Measurements from ENCODE around the gene RETN. TPM values are rescaled to one million over a fixed set of nuclear protein-coding genes. Genes with fewer than 3 reads are reported as not detected.

RETN gene
- polyA plus RNA-seq, 2 of the 4 experiments (the other 2 are of a cell fraction): not detected

DNA sequence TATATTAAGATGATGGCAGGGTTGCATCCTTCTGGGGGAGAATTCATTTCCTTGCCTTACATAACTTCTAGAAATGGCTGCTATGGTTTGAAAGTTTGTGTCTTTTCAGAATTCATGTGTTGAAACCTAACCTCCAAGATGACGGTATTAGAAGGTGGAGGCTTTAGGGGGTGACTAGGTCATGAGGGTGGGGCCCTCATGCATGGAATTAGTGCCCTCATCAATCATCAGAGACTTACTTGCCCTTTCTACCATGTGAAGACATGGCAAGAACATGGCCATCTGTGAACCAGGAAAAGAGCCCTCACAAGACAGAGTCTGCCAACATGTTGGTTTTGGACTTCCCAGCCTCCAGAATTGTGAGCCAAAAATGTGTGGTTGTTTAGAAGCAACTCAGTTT lies 47.9 kb downstream of the RETN start:
- no peak overlapping the region for H3K4me2 ChIP-seq
- ChIA-PET CTCF (no interaction called here), POLR2A (no interaction called here)
- DNase-seq (ENCODE audit: low read depth in 1 of 2, low spot score in 1 of 2) (no peak), ATAC-seq (no peak), FAIRE-seq (no peak)
- H3K9me3 ChIP-seq: peaks cover 4% of the 10 kb centered on the region; the same call in 2 of the 3 replicates
- no peaks in the 10 kb centered on the region for H3K4me1 ChIP-seq
- 0% methylated on average over 1 of the region's 1 CpG for WGBS (ENCODE audit: missing lambda C conversion rate)
- H3K4me3 ChIP-seq: no peak overlapping the region
- TF ChIP-seq, protein P1, sequence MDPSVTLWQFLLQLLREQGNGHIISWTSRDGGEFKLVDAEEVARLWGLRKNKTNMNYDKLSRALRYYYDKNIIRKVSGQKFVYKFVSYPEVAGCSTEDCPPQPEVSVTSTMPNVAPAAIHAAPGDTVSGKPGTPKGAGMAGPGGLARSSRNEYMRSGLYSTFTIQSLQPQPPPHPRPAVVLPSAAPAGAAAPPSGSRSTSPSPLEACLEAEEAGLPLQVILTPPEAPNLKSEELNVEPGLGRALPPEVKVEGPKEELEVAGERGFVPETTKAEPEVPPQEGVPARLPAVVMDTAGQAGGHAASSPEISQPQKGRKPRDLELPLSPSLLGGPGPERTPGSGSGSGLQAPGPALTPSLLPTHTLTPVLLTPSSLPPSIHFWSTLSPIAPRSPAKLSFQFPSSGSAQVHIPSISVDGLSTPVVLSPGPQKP (IDR thresholded peaks at IDR 0.05; ENCODE audit: low read depth, low read length): no peak
- TF ChIP-seq TFCP2L1 (CRISPR knock-in tag; IDR thresholded peaks at IDR 0.05) (no peak), ZSCAN20 (CRISPR knock-in tag; IDR thresholded peaks at IDR 0.05) (no peak), HOXB5 (CRISPR knock-in tag; IDR thresholded peaks at IDR 0.05) (no peak), ZNF302 (CRISPR knock-in tag; IDR thresholded peaks at IDR 0.05) (no peak), JUN (IDR thresholded peaks at IDR 0.05) (no peak), FOSL2 (IDR thresholded peaks at IDR 0.05) (no peak), FOSL2 (CRISPR knock-in tag; IDR thresholded peaks at IDR 0.05) (no peak), HOXB13 (CRISPR knock-in tag; IDR thresholded peaks at IDR 0.05; ENCODE audit: low read depth) (no peak)
- TF ChIP-seq, protein P2, sequence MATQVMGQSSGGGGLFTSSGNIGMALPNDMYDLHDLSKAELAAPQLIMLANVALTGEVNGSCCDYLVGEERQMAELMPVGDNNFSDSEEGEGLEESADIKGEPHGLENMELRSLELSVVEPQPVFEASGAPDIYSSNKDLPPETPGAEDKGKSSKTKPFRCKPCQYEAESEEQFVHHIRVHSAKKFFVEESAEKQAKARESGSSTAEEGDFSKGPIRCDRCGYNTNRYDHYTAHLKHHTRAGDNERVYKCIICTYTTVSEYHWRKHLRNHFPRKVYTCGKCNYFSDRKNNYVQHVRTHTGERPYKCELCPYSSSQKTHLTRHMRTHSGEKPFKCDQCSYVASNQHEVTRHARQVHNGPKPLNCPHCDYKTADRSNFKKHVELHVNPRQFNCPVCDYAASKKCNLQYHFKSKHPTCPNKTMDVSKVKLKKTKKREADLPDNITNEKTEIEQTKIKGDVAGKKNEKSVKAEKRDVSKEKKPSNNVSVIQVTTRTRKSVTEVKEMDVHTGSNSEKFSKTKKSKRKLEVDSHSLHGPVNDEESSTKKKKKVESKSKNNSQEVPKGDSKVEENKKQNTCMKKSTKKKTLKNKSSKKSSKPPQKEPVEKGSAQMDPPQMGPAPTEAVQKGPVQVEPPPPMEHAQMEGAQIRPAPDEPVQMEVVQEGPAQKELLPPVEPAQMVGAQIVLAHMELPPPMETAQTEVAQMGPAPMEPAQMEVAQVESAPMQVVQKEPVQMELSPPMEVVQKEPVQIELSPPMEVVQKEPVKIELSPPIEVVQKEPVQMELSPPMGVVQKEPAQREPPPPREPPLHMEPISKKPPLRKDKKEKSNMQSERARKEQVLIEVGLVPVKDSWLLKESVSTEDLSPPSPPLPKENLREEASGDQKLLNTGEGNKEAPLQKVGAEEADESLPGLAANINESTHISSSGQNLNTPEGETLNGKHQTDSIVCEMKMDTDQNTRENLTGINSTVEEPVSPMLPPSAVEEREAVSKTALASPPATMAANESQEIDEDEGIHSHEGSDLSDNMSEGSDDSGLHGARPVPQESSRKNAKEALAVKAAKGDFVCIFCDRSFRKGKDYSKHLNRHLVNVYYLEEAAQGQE (IDR thresholded peaks at IDR 0.05): no peak
- TF ChIP-seq, protein P3, sequence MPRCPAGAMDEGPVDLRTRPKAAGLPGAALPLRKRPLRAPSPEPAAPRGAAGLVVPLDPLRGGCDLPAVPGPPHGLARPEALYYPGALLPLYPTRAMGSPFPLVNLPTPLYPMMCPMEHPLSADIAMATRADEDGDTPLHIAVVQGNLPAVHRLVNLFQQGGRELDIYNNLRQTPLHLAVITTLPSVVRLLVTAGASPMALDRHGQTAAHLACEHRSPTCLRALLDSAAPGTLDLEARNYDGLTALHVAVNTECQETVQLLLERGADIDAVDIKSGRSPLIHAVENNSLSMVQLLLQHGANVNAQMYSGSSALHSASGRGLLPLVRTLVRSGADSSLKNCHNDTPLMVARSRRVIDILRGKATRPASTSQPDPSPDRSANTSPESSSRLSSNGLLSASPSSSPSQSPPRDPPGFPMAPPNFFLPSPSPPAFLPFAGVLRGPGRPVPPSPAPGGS (IDR thresholded peaks at IDR 0.05): no peak
- TF ChIP-seq, protein P4, sequence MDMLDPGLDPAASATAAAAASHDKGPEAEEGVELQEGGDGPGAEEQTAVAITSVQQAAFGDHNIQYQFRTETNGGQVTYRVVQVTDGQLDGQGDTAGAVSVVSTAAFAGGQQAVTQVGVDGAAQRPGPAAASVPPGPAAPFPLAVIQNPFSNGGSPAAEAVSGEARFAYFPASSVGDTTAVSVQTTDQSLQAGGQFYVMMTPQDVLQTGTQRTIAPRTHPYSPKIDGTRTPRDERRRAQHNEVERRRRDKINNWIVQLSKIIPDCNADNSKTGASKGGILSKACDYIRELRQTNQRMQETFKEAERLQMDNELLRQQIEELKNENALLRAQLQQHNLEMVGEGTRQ (IDR thresholded peaks at IDR 0.05): no peak
- TF ChIP-seq, protein P5, sequence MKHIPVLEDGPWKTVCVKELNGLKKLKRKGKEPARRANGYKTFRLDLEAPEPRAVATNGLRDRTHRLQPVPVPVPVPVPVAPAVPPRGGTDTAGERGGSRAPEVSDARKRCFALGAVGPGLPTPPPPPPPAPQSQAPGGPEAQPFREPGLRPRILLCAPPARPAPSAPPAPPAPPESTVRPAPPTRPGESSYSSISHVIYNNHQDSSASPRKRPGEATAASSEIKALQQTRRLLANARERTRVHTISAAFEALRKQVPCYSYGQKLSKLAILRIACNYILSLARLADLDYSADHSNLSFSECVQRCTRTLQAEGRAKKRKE (CRISPR knock-in tag; IDR thresholded peaks at IDR 0.05; ENCODE audit: low read depth): no peak
- H3K27ac ChIP-seq: no peak overlapping the region

DNA sequence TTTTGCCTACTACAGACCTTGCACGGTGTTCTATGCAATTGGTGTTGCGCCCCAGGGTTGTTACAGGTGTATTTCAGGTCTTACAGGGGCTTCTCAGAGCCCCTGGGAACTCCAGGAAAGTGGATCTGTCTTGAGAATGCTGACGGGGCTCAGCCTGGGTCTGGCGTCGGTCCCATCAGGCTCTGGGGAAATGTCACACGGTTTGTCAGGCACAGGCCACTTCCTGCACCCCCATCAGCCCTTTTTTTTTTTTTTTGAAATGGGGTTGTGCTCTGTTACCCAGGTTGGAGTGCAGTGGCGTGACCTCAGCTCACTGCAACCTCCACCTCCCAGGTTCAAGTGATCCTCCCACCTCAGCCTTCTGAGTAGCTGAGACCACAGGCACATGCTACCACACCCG lies 49.8 kb downstream of the RETN start:
- H3K4me3 ChIP-seq: no peak overlapping the region
- no peak overlapping the region for H3K27ac ChIP-seq
- 31% methylated on average over 8 of the region's 8 CpGs for WGBS (ENCODE audit: missing lambda C conversion rate)
- CTCF ChIA-PET: interaction anchor here (1.5 kb wide), 1 partner anchor 38 kb away, joined by 3 read pairs; the partner anchor contains the start of gene TRAPPC5
- no peaks in the 10 kb centered on the region for H3K4me1 ChIP-seq
- no peak overlapping the region for H3K4me2 ChIP-seq
- ATAC-seq (no peak), DNase-seq (ENCODE audit: low read depth in 1 of 2, low spot score in 1 of 2) (no peak), FAIRE-seq (no peak)
- POLR2A ChIA-PET: no interaction called here
- peaks cover 4% of the 10 kb centered on the region; the same call in 2 of the 3 replicates for H3K9me3 ChIP-seq
- TF ChIP-seq RNF2 (IDR thresholded peaks at IDR 0.05; ENCODE audit: borderline replicate concordance, low read depth) (no peak), FOSL2 (IDR thresholded peaks at IDR 0.05) (no peak), FOSL2 (CRISPR knock-in tag; IDR thresholded peaks at IDR 0.05) (no peak), MAZ (IDR thresholded peaks at IDR 0.05; ENCODE audit: borderline replicate concordance, low read depth, low read length) (no peak), MAFK (IDR thresholded peaks at IDR 0.05; ENCODE audit: partially characterized antibody) (no peak), TFCP2L1 (CRISPR knock-in tag; IDR thresholded peaks at IDR 0.05) (no peak), RAD21 (conservative IDR thresholded peaks at IDR 0.05 in 1 of 2, IDR thresholded peaks at IDR 0.05 in 1 of 2) (no peak), ESRRA (IDR thresholded peaks at IDR 0.05; ENCODE audit: borderline replicate concordance, low read length) (no peak), ZSCAN20 (CRISPR knock-in tag; IDR thresholded peaks at IDR 0.05) (no peak), CEBPB (IDR thresholded peaks at IDR 0.05) (no peak), JUN (IDR thresholded peaks at IDR 0.05) (no peak), BHLHE40 (IDR thresholded peaks at IDR 0.05; ENCODE audit: low read depth, low read length) (no peak), NPAS2 (CRISPR knock-in tag; IDR thresholded peaks at IDR 0.05; ENCODE audit: borderline replicate concordance) (no peak), SREBF2 (IDR thresholded peaks at IDR 0.05) (no peak), PHF8 (IDR thresholded peaks at IDR 0.05; ENCODE audit: borderline replicate concordance, low read depth) (no peak)
- TF ChIP-seq, protein P6, sequence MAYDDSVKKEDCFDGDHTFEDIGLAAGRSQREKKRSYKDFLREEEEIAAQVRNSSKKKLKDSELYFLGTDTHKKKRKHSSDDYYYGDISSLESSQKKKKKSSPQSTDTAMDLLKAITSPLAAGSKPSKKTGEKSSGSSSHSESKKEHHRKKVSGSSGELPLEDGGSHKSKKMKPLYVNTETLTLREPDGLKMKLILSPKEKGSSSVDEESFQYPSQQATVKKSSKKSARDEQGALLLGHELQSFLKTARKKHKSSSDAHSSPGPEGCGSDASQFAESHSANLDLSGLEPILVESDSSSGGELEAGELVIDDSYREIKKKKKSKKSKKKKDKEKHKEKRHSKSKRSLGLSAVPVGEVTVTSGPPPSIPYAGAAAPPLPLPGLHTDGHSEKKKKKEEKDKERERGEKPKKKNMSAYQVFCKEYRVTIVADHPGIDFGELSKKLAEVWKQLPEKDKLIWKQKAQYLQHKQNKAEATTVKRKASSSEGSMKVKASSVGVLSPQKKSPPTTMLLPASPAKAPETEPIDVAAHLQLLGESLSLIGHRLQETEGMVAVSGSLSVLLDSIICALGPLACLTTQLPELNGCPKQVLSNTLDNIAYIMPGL (CRISPR knock-in tag; IDR thresholded peaks at IDR 0.05; ENCODE audit: borderline replicate concordance): no peak
- TF ChIP-seq, protein P7, sequence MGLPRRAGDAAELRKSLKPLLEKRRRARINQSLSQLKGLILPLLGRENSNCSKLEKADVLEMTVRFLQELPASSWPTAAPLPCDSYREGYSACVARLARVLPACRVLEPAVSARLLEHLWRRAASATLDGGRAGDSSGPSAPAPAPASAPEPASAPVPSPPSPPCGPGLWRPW (IDR thresholded peaks at IDR 0.05): no peak
- TF ChIP-seq, protein P8, sequence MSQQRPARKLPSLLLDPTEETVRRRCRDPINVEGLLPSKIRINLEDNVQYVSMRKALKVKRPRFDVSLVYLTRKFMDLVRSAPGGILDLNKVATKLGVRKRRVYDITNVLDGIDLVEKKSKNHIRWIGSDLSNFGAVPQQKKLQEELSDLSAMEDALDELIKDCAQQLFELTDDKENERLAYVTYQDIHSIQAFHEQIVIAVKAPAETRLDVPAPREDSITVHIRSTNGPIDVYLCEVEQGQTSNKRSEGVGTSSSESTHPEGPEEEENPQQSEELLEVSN (IDR thresholded peaks at IDR 0.05; ENCODE audit: borderline replicate concordance, low read depth): no peak
